DND-41 (cell line): ENCODE measurements around the gene CACNA2D4.

ENCODE experiments used
- ATAC-seq: fragments of 200-7000 bp; cut with Tn5 transposase; 3 replicates; pipeline ENCODE4 v1.9.1; 2021; ENCODE audit warnings: low read depth; ENCODE audit not compliant: insufficient read depth
- DNase-seq: peaks from one replicate; pipeline ENCODE4 v3.0.0-alpha.2; 2020
- H2AFZ ChIP-seq: 2 replicates; pipeline ENCODE4 v1.6.0; 2012; ENCODE audit warnings: low read depth, low read length
- H3K27ac ChIP-seq: 2 replicates; pipeline ENCODE4 v1.5.1; 2012; ENCODE audit warnings: low read length, inconsistent platforms
- H3K27me3 ChIP-seq: fragments of 200-600 bp; sonication (generic); 2 replicates; pipeline ENCODE4 v1.6.0; 2012; ENCODE audit warnings: low read length, mild to moderate bottlenecking, inconsistent platforms; ENCODE audit not compliant: insufficient read depth, poor library complexity
- H3K36me3 ChIP-seq: 2 replicates; pipeline ENCODE4 v1.5.1; 2012; ENCODE audit warnings: low read length, inconsistent platforms; ENCODE audit not compliant: insufficient read depth
- H3K4me1 ChIP-seq: 2 replicates; pipeline ENCODE4 v1.5.1; 2012; ENCODE audit warnings: mild to moderate bottlenecking, low read length; ENCODE audit not compliant: insufficient read depth
- H3K4me2 ChIP-seq: 2 replicates; pipeline ENCODE4 v1.6.0; 2012; ENCODE audit warnings: mild to moderate bottlenecking, moderate library complexity, low read length, inconsistent platforms; ENCODE audit not compliant: insufficient read depth
- H3K4me3 ChIP-seq, 2 experiments: fragments of 200-600 bp in 1 of 2; shearing (Covaris generic) in 1 of 2; 2 replicates each; pipeline ENCODE4 v1.5.1; 2012 to 2016; ENCODE audit warnings: inconsistent platforms in 2 of 2, low read length in 2 of 2, mild to moderate bottlenecking in 2 of 2, low read depth in 1 of 2, moderate library complexity in 1 of 2
- H3K79me2 ChIP-seq: 2 replicates; pipeline ENCODE4 v1.6.0; 2012; ENCODE audit warnings: low read length, inconsistent platforms; ENCODE audit not compliant: insufficient read depth
- H3K9ac ChIP-seq: 2 replicates; pipeline ENCODE4 v1.6.0; 2012; ENCODE audit warnings: low read depth, mild to moderate bottlenecking, inconsistent platforms, low read length, moderate library complexity
- H3K9me3 ChIP-seq: 2 replicates; pipeline ENCODE4 v1.5.1; 2012; ENCODE audit warnings: low read length, moderate library complexity, mild to moderate bottlenecking, inconsistent platforms; ENCODE audit not compliant: insufficient read depth, severe bottlenecking
- H4K20me1 ChIP-seq: 2 replicates; pipeline ENCODE4 v1.6.0; 2012; ENCODE audit warnings: low read length; ENCODE audit not compliant: insufficient read depth
- CTCF ChIP-seq: IDR thresholded peaks from 2 replicates; pipeline ENCODE4 v1.5.1; 2012; ENCODE audit warnings: borderline replicate concordance, low read length, moderate library complexity, mild to moderate bottlenecking; ENCODE audit not compliant: poor library complexity, severe bottlenecking; ENCODE audit errors: extremely low read depth
- EZH2 ChIP-seq: IDR thresholded peaks from 3 replicates; pipeline ENCODE4 v1.6.1; 2012; ENCODE audit warnings: borderline replicate concordance, low read depth, mild to moderate bottlenecking, moderate library complexity, low read length, inconsistent platforms; ENCODE audit not compliant: severe bottlenecking

Gene CACNA2D4

GRCh38 chr12:1851151-1851701, 67.2 kb downstream of the CACNA2D4 start:
- Histone ChIP-seq H2AFZ (no peak overlapping the region), H3K4me3 (no peak overlapping the region), H3K36me3 (no peaks in the 10 kb centered on the region), H3K27me3 (peaks cover 12% of the 10 kb centered on the region), H3K27ac (no peak overlapping the region), H3K9ac (no peak overlapping the region), H3K9me3 (peaks cover 19% of the 10 kb centered on the region), H3K4me1 (no peaks in the 10 kb centered on the region), H4K20me1 (no peaks in the 10 kb centered on the region), H3K79me2 (no peaks in the 10 kb centered on the region), H3K4me2 (no peak overlapping the region)
- no peak for TF ChIP-seq EZH2
- TF ChIP-seq CTCF = no peak
- ATAC-seq (no peak), DNase-seq (no peak)

GRCh38 chr12:1848745-1849144, 69.7 kb downstream of the CACNA2D4 start:
- TF ChIP-seq EZH2 (no peak), CTCF (no peak)
- DNase-seq (no peak), ATAC-seq (no peak)
- peaks cover 12% of the 10 kb centered on the region for H3K27me3 ChIP-seq
- no peak overlapping the region for H3K9ac ChIP-seq
- H3K36me3 ChIP-seq = no peaks in the 10 kb centered on the region
- H3K9me3 ChIP-seq = no peaks in the 10 kb centered on the region
- no peaks in the 10 kb centered on the region for H3K79me2 ChIP-seq
- no peaks in the 10 kb centered on the region for H3K4me1 ChIP-seq
- H3K27ac ChIP-seq = no peak overlapping the region
- H3K4me2 ChIP-seq = no peak overlapping the region
- H2AFZ ChIP-seq = no peak overlapping the region
- no peak overlapping the region for H3K4me3 ChIP-seq
- H4K20me1 ChIP-seq = no peaks in the 10 kb centered on the region

- no peak overlapping the region for H2AFZ ChIP-seq
- no peak overlapping the region for H3K9ac ChIP-seq
- no peaks in the 10 kb centered on the region for H3K9me3 ChIP-seq
- H3K27me3 ChIP-seq = peaks cover 12% of the 10 kb centered on the region
- TF ChIP-seq EZH2 = no peak
- TF ChIP-seq CTCF = no peak
- no peak overlapping the region for H3K4me2 ChIP-seq
- H3K36me3 ChIP-seq = no peaks in the 10 kb centered on the region
- DNase-seq (no peak), ATAC-seq (no peak)
- H3K27ac ChIP-seq = no peak overlapping the region
- H4K20me1 ChIP-seq = no peaks in the 10 kb centered on the region
- no peaks in the 10 kb centered on the region for H3K79me2 ChIP-seq
- H3K4me3 ChIP-seq = no peak overlapping the region
- no peaks in the 10 kb centered on the region for H3K4me1 ChIP-seq
Measured at GRCh38 chr12:1848146-1848545, 70.3 kb downstream of the CACNA2D4 start.

- no peak for DNase-seq
- H3K4me2 ChIP-seq = no peak overlapping the region
- no peak for TF ChIP-seq EZH2
Measured at GRCh38 chr12:1847411-1847810, 71.0 kb downstream of the CACNA2D4 start.

More at GRCh38 chr12:1847411-1847810, 71.0 kb downstream of the CACNA2D4 start:
- Histone ChIP-seq H3K36me3 (no peaks in the 10 kb centered on the region), H3K79me2 (no peaks in the 10 kb centered on the region), H3K27me3 (peaks cover 12% of the 10 kb centered on the region), H3K4me3 (no peak overlapping the region), H3K9me3 (no peaks in the 10 kb centered on the region), H2AFZ (no peak overlapping the region), H3K4me1 (no peaks in the 10 kb centered on the region), H3K27ac (no peak overlapping the region), H4K20me1 (no peaks in the 10 kb centered on the region), H3K9ac (no peak overlapping the region)
- no peak for ATAC-seq
